LHCN-M2 (cell line): Measurements from ENCODE around the gene GNAI1. TPM values are rescaled to one million over a fixed set of nuclear protein-coding genes. Genes with fewer than 3 reads are reported as not detected.

Source experiments
- DNase-seq: peaks from one replicate; pipeline ENCODE4 v3.0.0-alpha.2; 2012; ENCODE audit warnings: low read depth
- total RNA-seq: library from RNA; depleted of rRNA; stranded (reverse); fragments of >200 nt; gene quantifications from 2 replicates; pipeline ENCODE4 v1.2.3, GENCODE V29; 2014

Gene GNAI1
- total RNA-seq, 1 experiment from 2014 or later, result 95.9 TPM

DNA sequence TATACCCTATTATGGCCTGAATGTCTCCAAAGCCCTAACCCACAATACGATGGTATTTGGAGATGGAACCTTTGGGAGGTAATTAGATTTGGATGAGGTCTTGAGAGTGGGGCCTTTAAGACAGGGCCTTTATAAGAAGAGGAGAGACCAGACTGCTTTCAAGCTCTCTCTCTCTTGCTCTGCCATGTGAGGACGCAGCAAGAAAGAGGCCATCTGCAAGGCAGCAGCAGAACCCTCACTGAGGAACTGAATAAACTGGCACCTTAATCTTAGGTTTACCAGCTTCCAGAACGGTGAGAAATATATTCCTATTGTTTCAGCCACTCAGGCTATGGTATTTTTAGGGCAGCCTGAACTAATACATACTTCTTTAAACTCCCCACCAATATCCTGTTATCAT, 2.0 kb upstream of the GNAI1 start:
- no peak for DNase-seq

DNA sequence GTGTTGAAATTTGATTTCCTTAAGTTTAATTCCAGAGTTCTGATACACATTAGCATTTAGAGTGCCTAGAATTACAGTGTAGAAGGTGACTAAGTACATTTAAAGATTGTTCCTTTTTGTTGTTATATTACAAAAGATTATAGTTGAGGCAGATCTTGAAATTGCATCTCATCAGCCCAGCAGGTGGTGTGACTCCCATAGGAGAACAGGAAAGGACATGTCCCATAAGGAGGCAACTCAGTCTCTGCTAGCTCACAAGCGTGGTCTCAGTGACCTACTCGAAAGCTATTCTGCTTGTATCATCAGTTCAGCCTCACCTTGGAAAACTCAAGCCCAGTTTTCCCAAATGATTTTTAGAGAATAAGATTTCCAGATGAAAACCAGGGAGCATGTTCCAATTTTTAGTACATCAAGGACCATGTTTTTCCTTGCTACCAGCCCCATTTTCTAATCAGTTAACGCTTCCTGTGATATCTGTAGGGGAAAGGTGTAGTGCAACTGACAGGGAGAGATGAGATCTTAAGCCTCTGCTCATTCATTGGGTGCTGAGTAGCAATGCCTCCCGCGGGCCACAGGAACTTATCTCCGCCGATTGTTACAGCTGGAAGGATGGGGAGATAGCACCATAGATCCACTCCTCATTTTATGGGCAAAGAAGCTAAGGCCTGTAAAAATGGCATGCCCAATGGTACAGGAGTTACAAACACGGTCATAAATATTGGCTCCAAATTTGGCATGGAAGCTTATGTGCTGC, 1.1 kb upstream of the GNAI1 start:
- peak; percentile 46 for DNase-seq

GRCh38 chr7:80134115-80134535, 506 bp upstream of the GNAI1 start:
- no peak for DNase-seq

DNA sequence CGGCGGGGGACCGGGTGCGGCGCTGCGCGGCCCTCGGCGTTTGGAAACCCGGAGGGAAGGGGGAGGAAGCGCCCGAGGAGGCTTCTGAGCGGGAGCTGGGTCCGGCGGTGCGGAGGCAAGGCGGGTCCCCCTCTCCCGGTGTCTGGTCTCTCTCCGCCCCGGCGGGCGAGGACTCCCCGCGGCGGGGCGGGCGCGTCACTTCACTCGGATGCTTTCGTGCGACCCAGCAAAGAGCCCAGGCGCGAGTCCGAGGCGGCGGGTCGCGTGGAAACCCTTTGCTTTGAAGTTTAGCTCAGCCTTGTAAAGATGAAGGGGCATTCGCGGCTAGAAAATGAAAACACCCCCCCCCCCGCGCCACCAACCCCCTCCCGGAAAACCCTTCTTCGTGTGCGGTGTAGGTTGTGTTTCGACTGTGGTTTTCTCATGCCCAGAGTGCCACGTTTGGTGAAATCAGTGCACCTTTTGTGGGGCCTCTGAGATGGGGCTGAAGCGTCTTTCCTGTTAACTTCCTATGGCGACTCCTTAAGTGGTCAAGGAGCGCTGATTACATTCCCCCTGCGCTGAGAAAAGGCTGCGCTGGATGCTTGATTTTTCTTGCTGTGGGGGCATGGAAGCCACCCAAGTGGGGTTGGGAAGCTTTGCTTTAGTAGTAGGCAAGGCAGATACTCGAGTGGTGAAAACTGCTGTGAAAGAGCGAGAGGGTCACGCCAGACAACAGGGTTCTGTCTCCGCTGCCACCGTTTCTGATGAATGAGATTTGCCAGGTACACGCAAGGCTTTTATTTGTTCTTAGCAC, 876 bp downstream of the GNAI1 start:
- DNase-seq, result peak; percentile 39

DNA sequence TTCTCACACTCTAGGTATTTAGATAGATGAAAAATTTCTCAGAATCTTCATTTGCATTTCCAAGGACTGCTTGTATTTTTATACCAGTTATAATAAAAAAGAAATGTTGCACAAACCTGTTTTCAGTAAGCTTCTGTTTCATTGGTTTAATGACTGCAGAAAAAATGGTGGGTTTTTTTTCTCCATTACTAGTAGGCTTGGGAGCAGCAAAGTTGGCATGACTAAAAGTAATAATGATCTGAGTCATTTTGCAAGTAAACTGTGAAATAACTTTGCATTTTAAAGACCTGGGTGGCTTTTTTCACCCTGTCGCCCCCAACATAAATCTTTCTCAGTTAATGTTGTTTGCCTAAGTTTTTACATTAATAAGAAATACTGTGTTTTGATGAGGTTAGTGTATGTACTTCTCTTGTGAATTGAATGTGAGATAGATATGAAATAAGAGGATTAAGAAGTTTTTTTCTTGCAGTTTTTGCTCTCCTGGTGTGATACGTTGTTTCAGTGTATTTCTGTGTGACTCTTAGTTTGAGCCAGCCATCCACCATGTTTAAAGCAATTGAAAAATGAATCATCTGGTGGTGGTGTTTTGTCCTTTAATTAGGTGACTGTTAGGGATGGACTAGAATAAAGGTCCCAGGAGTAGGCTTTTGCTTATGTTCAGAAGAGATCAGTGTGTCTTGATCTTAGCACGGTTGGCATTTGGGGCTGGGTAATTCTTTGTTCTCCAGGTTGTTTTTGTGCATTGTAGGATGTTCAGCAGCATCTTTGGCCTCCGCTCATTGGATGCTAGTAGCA, 1.8 kb downstream of the GNAI1 start:
- DNase-seq, result peak; percentile 68

- no peak for DNase-seq
Measured at GRCh38 chr7:80137410-80137809, 2.8 kb downstream of the GNAI1 start.

GRCh38 chr7:80139236-80139635, 4.6 kb downstream of the GNAI1 start:
- DNase-seq, result no peak

DNA sequence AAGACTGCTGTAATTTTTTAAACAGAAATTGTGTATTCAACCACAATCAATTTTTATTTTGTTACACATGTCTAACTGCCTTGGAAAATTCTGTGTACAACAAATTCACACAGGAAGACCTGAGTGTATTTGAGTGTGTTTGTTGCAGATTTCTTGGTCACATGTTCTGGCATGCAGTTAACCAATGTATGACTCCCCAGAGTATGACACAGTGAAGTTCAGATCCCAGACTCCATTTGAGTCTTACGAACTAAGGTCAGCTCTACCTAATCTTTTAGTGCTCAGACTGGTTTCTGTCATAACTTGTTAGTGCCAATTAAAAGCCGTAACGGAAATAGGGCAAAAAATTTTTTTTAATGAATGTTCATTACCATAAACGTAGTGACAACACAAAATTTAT, 5.8 kb downstream of the GNAI1 start:
- DNase-seq, result no peak

DNA sequence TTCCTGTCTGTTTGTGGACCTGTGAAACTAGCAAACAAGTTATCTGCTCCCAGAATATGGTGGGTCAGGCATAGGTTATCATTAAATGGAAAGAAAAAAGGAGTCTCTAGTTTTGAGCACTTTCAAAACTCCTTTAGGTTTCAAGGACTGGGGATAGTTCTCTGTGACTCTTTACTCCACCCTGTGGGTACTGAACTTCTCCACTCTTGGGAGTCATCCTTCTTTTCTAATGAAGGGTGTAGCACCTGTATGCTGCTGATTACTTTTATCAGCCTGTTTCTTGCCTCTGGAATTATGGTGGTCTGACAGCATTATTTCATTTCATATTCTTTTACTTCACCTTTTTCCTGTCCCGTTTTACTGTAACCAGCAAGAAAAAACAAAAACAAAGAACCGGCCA, 6.7 kb downstream of the GNAI1 start:
- no peak for DNase-seq

GRCh38 chr7:80142853-80143580, 8.4 kb downstream of the GNAI1 start:
- DNase-seq, result no peak

- DNase-seq, result peak; percentile 80
Measured at GRCh38 chr7:80145780-80146422, 11.3 kb downstream of the GNAI1 start.

DNA sequence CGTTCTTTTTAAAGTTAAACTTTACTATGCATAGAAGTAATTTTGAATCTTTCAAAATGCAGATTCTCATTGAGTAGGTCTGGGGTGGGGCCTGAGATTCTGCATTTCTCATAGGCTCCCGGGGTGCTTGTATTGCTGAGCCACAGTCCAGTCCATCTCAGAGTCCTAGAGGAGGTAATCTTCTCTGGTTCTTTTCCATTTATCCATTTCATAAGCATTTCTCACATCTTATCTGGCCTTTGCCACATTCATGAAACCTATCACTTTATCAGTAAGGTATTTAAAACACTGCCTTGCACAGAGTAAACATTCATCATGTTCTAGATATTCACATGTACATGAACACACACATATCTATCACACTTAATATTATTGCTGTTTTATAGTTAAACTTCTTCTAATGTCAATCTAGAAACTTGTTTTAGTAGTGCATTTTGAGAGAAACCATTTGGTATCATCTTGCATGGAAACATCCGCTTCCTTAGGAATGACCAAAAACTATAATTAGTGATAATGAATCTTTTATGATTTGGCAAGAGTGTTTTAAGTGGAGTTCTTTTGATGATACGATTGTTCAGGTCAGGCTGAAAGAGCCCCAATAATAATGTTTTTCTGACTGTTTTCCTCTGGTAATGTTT, 12.0 kb downstream of the GNAI1 start:
- DNase-seq, result no peak

DNA sequence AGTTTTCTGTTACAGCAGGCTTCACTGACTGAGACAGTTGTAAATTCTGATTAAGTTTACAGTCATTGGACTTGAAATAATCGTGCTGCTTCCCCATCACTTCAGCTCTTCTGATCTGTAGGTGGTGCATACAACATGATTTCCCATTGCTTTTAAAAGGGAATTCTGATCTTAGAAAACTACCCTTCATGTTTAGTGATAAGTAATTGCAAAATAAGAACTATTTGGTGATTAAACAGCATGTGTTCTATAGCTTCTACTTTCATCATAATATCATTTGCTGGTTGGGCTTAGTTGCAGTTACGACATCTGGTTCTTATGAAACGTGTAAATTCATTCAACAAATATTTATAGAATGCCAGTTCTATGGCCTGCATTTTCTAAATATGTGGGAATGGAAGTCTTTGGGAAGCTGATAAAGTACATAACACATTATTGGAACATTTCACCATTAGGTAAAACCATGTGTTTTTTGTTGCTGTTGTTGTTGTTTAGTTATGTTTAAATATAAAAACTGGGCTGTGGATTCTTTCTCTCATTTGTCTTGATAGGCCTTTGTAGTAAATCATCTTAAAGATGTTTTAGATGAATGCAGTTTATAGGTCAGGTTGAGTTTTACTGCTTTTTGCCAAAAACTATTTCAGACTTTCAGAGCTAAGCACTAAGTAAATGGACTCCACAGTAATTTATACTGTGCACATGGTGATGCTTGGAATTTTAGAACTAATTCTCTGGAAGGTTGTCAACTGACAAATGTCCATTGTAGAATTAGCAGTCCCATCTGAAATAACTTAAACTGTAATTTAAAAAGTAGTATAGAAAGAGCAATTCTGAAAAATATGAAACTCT, 13.1 kb downstream of the GNAI1 start:
- peak; percentile 87 for DNase-seq

- peak; percentile 74 for DNase-seq
Measured at GRCh38 chr7:80150611-80151273, 16.1 kb downstream of the GNAI1 start.

DNA sequence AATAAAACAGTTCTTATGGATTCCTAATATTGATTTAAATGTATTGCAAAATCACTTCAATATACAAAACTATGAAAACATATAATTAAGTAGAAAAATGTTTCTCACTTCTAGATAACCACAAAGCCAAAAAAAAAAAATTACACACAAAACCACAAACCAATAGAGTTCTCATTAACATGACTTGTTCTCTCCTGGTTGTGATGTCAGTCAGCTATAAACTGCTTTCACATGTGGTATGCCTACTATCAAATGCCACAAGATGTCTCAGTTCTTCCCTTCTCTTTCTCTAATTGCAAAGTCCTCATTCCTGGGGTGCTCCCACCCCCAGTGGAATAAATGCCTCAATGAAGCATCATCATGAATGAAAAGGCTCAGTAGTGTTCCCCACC, 16.6 kb downstream of the GNAI1 start:
- peak; percentile 87 for DNase-seq

- DNase-seq, result no peak
Measured at GRCh38 chr7:80153446-80153845, 18.8 kb downstream of the GNAI1 start.

DNA sequence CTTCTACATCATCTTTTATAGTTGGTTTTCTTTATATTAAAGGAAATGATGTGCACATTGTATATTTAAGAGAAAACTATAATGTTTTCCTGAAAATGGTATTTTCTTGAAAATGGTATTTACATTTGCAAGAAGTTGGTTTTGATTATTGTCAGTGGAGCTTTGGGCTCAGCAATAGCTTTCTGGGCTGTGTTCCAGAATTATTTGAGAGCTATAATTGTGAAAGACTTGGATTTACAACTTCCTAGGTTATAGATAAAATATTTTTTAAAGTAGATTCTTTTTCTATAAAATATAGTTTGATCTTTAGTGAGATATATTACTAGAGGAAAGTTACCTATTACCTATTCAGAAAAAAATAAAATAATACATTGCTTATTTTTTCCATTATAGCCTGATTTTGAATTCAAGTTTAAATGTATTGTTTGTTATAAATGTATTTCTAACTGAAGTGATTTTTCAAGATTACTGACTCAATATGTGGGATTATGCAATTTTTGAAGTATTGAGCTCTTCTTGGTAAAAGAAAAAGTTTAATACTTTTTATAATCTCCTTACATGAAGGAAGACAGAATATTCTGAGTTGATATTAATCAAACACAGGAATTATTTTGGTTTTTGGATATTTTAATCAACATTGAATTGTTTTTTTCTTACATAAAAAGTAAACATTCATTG, 20.2 kb downstream of the GNAI1 start:
- peak; percentile 44 for DNase-seq

DNA sequence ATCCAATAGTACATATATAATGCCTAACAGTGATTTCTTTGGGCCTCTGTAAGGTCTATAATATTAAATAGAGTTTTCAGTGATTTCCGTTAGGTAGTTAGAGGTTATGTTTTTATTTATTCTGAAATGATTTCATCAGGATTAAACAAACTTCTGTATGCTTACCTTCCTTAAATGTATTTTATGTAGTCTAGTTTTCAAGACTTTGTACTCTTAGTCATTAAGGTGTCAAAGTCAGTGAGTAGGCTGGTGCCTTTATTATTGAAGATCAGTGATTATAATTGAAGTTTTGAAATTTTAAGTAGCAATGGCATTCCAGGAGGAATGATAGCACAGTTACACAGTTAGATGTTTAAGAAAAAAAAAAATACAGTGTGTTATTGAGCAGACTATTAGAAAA, 20.7 kb downstream of the GNAI1 start:
- DNase-seq, result no peak
